Stimulated activated CD8-positive, alpha-beta memory T cell treated with anti-CD3 and anti-CD28 coated beads, Interleukin-12 subunit alpha, Interleukin-12 subunit beta, amount 100 ng/mL, for 4 hours (primary cell): ENCODE results near the gene CCNY.
"Not testable (repeated sequence)": the region's sequence is repeated elsewhere in the genome, so short reads cannot be mapped to it uniquely, and the experiment has no call there.

Source experiments
- DNase-seq: peaks from one replicate; pipeline ENCODE4 v3.0.0-alpha.2; 2020; ENCODE audit warnings: low read depth

CCNY gene

GRCh38 chr10:35406003-35406630, 69.8 kb downstream of the CCNY start:
- DNase-seq, result not testable (repeated sequence)

- DNase-seq, result not testable (repeated sequence)
Measured at GRCh38 chr10:35407696-35408095, 71.4 kb downstream of the CCNY start.

GRCh38 chr10:35409094-35409582, 72.8 kb downstream of the CCNY start:
- DNase-seq, result no peak

- DNase-seq, result no peak
Measured at GRCh38 chr10:35409808-35410207, 73.5 kb downstream of the CCNY start.

- DNase-seq, result no peak
Measured at GRCh38 chr10:35412003-35412723, 75.9 kb downstream of the CCNY start.

GRCh38 chr10:35412900-35413491, 76.7 kb downstream of the CCNY start:
- no peak for DNase-seq

- no peak for DNase-seq
Measured at GRCh38 chr10:35413985-35414861, 77.9 kb downstream of the CCNY start.

GRCh38 chr10:35415505-35415904, 79.2 kb downstream of the CCNY start:
- DNase-seq, result no peak

- DNase-seq, result no peak
Measured at GRCh38 chr10:35416619-35417312, 80.5 kb downstream of the CCNY start.

GRCh38 chr10:35417313-35417625, 81.0 kb downstream of the CCNY start:
- DNase-seq, result no peak

- DNase-seq, result no peak
Measured at GRCh38 chr10:35417795-35418194, 81.5 kb downstream of the CCNY start.

- not testable (repeated sequence) for DNase-seq
Measured at GRCh38 chr10:35418580-35418979, 82.3 kb downstream of the CCNY start.

GRCh38 chr10:35420044-35420443, 83.7 kb downstream of the CCNY start:
- DNase-seq, result no peak

GRCh38 chr10:35420827-35421552, 84.7 kb downstream of the CCNY start:
- DNase-seq, result no peak

GRCh38 chr10:35421553-35422178, 85.4 kb downstream of the CCNY start:
- no peak for DNase-seq

- no peak for DNase-seq
Measured at GRCh38 chr10:35422228-35422627, 85.9 kb downstream of the CCNY start.

- DNase-seq, result no peak
Measured at GRCh38 chr10:35423505-35424306, 87.4 kb downstream of the CCNY start.

- no peak for DNase-seq
Measured at GRCh38 chr10:35424680-35425285, 88.5 kb downstream of the CCNY start.

GRCh38 chr10:35425595-35425994, 89.3 kb downstream of the CCNY start:
- DNase-seq, result no peak
